Bronchial epithelial cell (primary cell): ENCODE data around the gene PKNOX2. TPM values are rescaled to one million over a fixed set of nuclear protein-coding genes. Genes with fewer than 3 reads are reported as not detected.
A peak's percentile ranks its signal among the peaks of the same experiment; 100 is the strongest.

Source experiments
- DNase-seq: peaks from one replicate; pipeline ENCODE4 v3.0.0-alpha.2; 2010; ENCODE audit warnings: low read depth
- FAIRE-seq: peaks from 2 replicates; lab custom pipeline; 2011; peaks lifted over from hg19 to GRCh38; lab: Jason Lieb, UNC
- H3K27me3 ChIP-seq: 2 replicates; pipeline ENCODE4 v1.5.1; 2011; ENCODE audit warnings: low read length; ENCODE audit not compliant: control insufficient read depth, insufficient read depth
- H3K36me3 ChIP-seq: 2 replicates; pipeline ENCODE4 v1.5.1; 2011; ENCODE audit warnings: low read length; ENCODE audit not compliant: control insufficient read depth, insufficient read depth
- H3K4me3 ChIP-seq: 2 replicates; pipeline ENCODE4 v1.5.1; 2011; ENCODE audit warnings: mild to moderate bottlenecking, low read depth, low read length, control low read depth
- CTCF ChIP-seq: IDR thresholded peaks from 2 replicates; pipeline ENCODE4 v1.5.1; 2011; ENCODE audit warnings: mild to moderate bottlenecking, moderate library complexity, low read length, control low read depth, inconsistent platforms; ENCODE audit not compliant: insufficient read depth, severe bottlenecking
- total RNA-seq: library from RNA; depleted of rRNA; stranded (reverse); fragments of >200 nt; gene quantifications from 2 replicates; pipeline ENCODE4 v1.2.1, GENCODE V29; 2014

The PKNOX2 gene
- total RNA-seq, 1 donor from 2014 or later = not detected

- no peaks in the 10 kb centered on the region for H3K36me3 ChIP-seq
- no peak for FAIRE-seq
- H3K27me3 ChIP-seq = peaks cover 6% of the 10 kb centered on the region
- no peak for DNase-seq
- TF ChIP-seq CTCF = no peak
- no peak overlapping the region for H3K4me3 ChIP-seq
Measured at GRCh38 chr11:125347261-125347585, 182.7 kb downstream of the PKNOX2 start.

- H3K4me3 ChIP-seq = no peak overlapping the region
- H3K27me3 ChIP-seq = peaks cover 6% of the 10 kb centered on the region
- FAIRE-seq = no peak
- H3K36me3 ChIP-seq = no peaks in the 10 kb centered on the region
- TF ChIP-seq CTCF = no peak
- no peak for DNase-seq
Measured at GRCh38 chr11:125348141-125348651, 183.6 kb downstream of the PKNOX2 start.

- no peak for DNase-seq
- FAIRE-seq = no peak
- Histone ChIP-seq H3K36me3 (no peaks in the 10 kb centered on the region), H3K4me3 (no peak overlapping the region), H3K27me3 (peaks cover 6% of the 10 kb centered on the region)
- TF ChIP-seq CTCF = peak; percentile 91
Measured at GRCh38 chr11:125348674-125349309, 184.2 kb downstream of the PKNOX2 start.

- DNase-seq = no peak
- no peak for TF ChIP-seq CTCF
- peak; percentile 72 for FAIRE-seq
- no peak overlapping the region for H3K4me3 ChIP-seq
- H3K27me3 ChIP-seq = peaks cover 3% of the 10 kb centered on the region
- no peaks in the 10 kb centered on the region for H3K36me3 ChIP-seq
Measured at GRCh38 chr11:125350206-125351032, 185.9 kb downstream of the PKNOX2 start.

- TF ChIP-seq CTCF = no peak
- Histone ChIP-seq H3K4me3 (no peak overlapping the region), H3K36me3 (no peaks in the 10 kb centered on the region), H3K27me3 (peaks cover 3% of the 10 kb centered on the region)
- no peak for DNase-seq
- FAIRE-seq = no peak
Measured at GRCh38 chr11:125351033-125351867, 186.7 kb downstream of the PKNOX2 start.
